Brain microvascular endothelial cell (primary cell): ENCODE measurements around the gene SLC43A2.

ENCODE experiments used
- DNase-seq: peaks from one replicate; pipeline ENCODE4 v3.0.0-alpha.2; 2020
- H3K27ac ChIP-seq: fragments of 250-450 bp; sonication (Bioruptor Pico); 2 replicates; pipeline ENCODE4 v1.5.1; 2020; ENCODE audit warnings: mild to moderate bottlenecking, moderate library complexity
- H3K27me3 ChIP-seq: fragments of 250-450 bp; sonication (Bioruptor Pico); replicated peaks from 2 replicates; pipeline ENCODE4 v1.5.1; 2020; ENCODE audit warnings: mild to moderate bottlenecking
- H3K36me3 ChIP-seq: fragments of 250-450 bp; sonication (Bioruptor Pico); replicated peaks from 2 replicates; pipeline ENCODE4 v1.5.1; 2020; ENCODE audit warnings: mild to moderate bottlenecking
- H3K4me3 ChIP-seq: 2 replicates; pipeline ENCODE4 v1.5.1; 2011; ENCODE audit warnings: low read depth, mild to moderate bottlenecking, control low read depth, low read length, moderate library complexity
- CTCF ChIP-seq: IDR thresholded peaks from 2 replicates; pipeline ENCODE4 v1.5.1; 2011; ENCODE audit warnings: low read depth, mild to moderate bottlenecking, moderate library complexity, low read length, control low read depth, inconsistent platforms; ENCODE audit errors: missing control alignments
- in situ Hi-C: cut with HindIII; loops from 2 replicates; pipeline ENCODE4 v1.10.0; 2017; ENCODE audit warnings: low sequenced_read_pairs, low pct_ligation_motif_present

SLC43A2 gene

GRCh38 chr17:1559047-1560043, 69.3 kb downstream of the SLC43A2 start:
- Histone ChIP-seq H3K27me3 (no peaks in the 10 kb centered on the region), H3K27ac (no peak overlapping the region), H3K36me3 (peaks cover 2% of the 10 kb centered on the region), H3K4me3 (no peak overlapping the region)
- in situ Hi-C loops = no loop called here
- no peak for DNase-seq
- no peak for TF ChIP-seq CTCF

GRCh38 chr17:1558401-1558800, 70.2 kb downstream of the SLC43A2 start:
- in situ Hi-C loops = no loop called here
- no peak for TF ChIP-seq CTCF
- H3K27me3 ChIP-seq = no peaks in the 10 kb centered on the region
- no peak for DNase-seq
- no peak overlapping the region for H3K27ac ChIP-seq
- H3K4me3 ChIP-seq = no peak overlapping the region
- H3K36me3 ChIP-seq = peaks cover 7% of the 10 kb centered on the region

GRCh38 chr17:1557355-1558095, 71.1 kb downstream of the SLC43A2 start:
- no peak overlapping the region for H3K4me3 ChIP-seq
- H3K27ac ChIP-seq = peak overlapping the region; percentile 17
- peak; percentile 44 for DNase-seq
- no peaks in the 10 kb centered on the region for H3K27me3 ChIP-seq
- H3K36me3 ChIP-seq = peaks cover 7% of the 10 kb centered on the region
- TF ChIP-seq CTCF = no peak
- in situ Hi-C loops = no loop called here

GRCh38 chr17:1555651-1556471, 72.8 kb downstream of the SLC43A2 start:
- Histone ChIP-seq H3K36me3 (peaks cover 17% of the 10 kb centered on the region), H3K27me3 (no peaks in the 10 kb centered on the region), H3K27ac (no peak overlapping the region), H3K4me3 (no peak overlapping the region)
- no peak for TF ChIP-seq CTCF
- no peak for DNase-seq
- in situ Hi-C loops = no loop called here

GRCh38 chr17:1554751-1555540, 73.7 kb downstream of the SLC43A2 start:
- no peak for TF ChIP-seq CTCF
- Histone ChIP-seq H3K27ac (no peak overlapping the region), H3K27me3 (no peaks in the 10 kb centered on the region), H3K36me3 (peaks cover 22% of the 10 kb centered on the region), H3K4me3 (no peak overlapping the region)
- in situ Hi-C loops = no loop called here
- DNase-seq = no peak
